SIG-M5 treated with dmso at 0.1 percent for 504 hours (cell line): ENCODE data around the gene TRIM43B.
A peak's percentile ranks its signal among the peaks of the same experiment; 100 is the strongest.
"Not testable (repeated sequence)": the region's sequence is repeated elsewhere in the genome, so short reads cannot be mapped to it uniquely, and the experiment has no call there.

Source experiments
- DNase-seq: peaks from one replicate; lab custom pipeline; 2025; ENCODE audit not compliant: unreplicated experiment; lab: John Stamatoyannopoulos, UW

The TRIM43B gene

DNA sequence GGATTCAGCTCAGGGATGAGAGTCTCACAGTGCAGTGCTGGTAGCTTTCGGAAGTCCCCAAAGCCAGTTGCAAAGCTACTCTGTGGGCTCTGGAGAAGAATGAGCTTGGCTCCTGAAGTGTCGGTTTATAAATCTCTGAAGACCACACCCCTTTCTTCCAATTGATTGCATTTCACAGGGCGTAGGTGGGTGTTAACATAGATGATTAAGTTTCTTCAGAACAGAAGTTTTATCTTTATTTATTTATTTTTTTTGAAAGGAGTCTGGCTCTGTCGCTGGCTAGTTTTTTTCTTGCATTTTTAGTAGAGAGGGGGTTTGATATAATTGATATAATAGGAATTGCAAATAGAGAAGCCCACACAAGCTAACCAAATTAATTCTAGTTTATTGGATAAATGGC lies at the start of gene TRIM43B:
Gene TRIM43B (minus strand): TSS at position 101 of the 400 bp plus-strand sequence. CDS start 2,040 bp downstream, outside the sequence.
- DNase-seq, result not testable (repeated sequence)

DNA sequence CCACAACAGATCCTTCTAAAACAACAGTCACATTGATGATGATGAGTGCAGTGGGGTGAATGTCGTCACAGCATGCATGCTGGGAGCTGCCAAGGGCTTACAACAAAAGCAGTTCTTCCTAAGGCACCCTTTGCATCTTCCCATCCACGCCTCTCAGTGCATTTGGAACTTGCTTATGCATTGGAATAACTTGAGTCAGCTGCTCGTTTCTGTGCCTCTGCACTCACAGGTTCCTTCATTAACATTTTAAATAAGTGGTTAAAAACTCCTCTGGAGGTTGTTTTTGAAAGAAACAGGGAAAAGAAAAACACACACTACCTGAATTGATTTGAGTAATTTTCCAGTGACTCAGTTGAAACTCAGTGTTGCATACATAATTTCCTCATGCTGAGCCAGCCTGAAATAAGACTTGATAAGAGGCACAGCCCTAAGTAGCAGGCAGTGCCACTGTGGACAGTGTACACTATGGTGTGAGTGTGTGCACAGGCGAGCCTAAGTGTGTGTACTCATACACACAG lies 46.8 kb upstream of the TRIM43B start:
- no peak for DNase-seq

DNA sequence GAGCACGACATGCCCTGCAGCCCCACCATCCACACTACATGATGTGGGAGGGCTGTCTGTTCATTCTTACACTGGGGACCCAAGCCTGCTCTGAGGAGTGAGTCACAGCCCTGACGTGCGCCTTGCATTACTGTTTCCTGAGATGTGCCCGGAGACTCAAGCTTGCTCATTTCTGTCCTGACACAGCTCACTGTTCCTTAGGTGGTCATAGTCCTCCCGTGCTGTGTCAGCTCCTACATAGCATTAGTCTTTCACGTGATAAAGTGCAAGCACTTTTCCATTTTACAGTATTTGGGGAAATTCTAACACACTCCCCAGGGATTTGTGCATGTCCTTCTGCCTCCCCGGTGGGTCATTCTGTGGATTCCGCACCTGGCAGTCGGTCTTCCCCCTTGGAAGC lies 46.2 kb upstream of the TRIM43B start:
- no peak for DNase-seq

DNA sequence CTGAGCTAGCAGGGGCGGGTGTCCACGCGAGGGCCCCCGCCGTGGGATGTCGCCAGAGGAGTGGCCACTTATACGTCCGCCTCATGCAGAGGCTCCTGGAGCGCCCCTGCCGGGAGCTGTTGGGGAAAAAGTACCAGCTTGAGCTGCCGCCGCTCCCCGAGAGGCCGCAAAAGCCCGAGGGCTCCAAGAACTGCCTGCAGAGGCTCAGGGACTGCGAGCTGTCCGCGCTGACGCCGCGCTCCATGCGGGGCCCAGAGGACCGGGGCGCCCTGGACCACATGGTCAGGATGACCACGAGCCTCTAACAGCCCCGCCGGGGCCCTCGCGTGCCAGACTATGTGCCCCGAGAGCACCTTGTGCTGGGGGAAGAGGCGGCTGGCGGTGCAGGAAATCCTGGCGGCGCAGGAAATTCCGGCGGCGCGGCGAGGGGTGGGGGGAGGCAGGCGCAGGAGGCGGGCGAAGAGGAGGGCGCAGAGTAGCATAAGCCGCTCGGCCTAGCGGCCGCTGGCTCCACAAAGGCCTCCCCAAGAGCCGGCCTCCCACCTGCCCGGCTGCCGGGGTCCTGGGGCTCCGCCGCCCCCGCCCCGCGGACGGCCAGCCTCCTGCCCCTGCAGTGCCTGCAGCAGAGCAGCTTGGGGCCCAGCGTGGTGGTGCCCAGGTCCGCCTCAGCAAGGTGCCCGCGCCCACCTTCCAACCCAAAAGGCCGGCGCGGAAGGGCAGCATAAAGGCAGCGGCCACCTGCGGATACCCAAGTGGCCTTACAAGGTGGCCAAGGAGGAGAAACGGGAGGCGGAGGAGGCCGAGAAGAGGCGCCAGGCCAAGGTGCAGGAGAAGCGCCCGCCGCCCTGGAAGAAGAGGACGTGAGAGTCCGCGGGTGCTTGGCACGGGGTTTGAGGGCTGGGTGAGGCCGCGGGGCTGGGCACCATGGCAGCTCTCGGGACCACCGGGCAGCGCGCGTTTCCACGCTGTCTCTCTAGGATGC lies 42.1 kb upstream of the TRIM43B start:
- DNase-seq, result no peak

DNA sequence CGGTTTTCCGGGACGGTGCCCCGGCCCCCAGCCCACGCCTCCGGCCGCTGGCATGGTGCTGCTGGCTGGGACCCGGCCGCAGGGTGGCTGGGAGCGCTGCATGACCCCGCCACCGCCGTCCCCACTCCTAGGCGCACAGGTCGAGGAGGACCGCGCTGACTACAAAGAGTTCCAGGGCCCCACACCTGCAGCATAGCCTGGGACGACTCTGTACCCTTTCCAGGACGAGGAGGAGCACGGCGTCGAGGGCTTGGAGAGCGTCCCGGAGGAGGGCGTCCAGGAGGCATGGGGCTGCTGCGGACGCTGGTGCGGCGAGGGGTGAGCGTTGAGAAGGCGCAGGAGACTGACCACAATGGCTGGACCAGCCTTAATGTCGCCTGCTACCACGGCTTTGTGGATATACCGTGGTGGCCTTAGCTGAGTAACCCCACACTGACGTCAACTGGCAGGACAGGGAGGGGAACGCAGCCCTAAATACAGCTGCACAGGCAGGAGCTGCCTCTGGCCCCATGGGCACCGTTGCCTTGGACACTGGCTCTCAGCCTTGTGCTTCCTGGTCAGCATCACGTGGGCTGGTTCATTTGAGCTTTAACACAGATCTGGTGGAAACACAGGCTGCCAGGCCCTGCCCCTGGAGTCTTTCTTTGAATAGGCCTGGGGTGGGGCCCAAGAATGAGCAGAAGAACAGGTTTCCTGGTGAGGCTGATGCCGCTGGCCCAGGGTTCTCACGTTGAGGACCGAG lies 40.9 kb upstream of the TRIM43B start:
- peak; percentile 42 for DNase-seq

DNA sequence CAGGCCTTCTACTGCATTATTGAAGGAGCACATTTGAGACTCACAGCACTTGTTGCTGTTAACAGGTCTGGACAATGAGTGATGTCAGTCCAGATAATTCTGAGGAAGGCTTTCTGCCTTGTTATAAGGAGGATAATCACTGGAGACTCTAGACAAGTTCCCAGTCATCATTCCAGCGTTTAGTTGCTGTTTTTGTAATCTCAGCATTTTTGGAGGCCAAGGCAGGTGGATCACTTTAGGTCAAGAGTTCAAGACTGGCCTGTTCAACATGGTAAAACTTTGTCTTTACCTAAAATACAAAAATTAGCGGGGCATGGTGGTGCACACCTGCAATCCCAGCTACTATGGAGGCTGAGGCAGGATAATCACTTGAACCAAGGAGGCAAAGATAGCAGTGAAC lies 39.6 kb upstream of the TRIM43B start:
- no peak for DNase-seq

DNA sequence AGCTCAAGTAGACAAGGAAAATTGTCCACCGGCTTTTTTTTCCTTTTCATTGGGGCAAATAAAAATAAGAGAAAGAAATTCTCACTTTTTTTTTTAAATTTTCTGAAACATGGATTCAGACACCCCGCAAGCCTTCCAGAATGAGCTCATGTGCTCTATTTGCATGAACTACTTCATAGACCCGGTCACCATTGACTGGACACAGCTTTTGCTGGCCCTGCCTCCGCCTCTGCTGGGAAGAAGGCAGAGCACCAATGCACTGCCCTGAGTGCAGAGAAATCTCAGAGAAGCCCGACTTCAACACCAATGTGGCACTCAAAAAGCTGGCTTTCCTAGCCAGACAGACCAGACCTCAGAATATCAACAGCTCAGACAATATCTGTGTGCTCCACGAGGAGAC lies 30.2 kb upstream of the TRIM43B start:
- no peak for DNase-seq

DNA sequence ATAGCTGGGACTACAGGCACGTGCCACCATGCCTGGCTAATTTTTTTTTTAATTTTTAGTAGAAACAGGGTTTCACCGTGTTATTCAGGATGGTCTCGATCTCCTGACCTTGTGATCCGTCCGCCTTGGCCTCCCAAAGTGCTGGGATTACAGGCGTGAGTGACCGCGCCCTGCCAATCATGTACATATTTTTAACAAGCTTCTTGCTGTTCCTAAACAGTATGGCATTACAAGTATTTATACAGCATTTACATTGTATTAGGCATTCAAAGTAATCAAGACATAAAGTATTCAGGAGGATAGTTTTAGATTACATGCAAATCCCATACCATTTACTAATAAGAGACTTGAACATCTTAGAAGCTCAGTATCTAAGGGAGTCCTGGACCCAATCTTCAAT lies 29.7 kb upstream of the TRIM43B start:
- DNase-seq, result not testable (repeated sequence)

DNA sequence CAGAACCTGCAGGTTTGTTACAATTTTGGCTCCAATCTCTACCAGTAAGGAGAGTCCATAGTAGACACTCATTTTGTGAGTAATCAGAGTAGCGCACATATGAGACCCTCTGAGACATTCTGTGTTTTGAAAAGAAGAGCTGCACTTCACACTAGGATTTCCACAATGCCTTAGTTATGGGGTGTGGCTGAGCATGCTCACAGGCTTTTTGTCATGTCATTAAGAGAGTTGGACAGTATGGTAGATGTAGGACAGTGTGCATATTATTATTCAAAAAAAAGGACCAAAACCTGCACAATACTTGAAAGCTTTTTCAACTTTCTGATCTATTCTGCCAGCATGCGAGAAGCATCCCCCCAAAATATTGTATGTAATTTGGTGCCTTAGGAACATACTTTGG lies 24.9 kb upstream of the TRIM43B start:
- no peak for DNase-seq

DNA sequence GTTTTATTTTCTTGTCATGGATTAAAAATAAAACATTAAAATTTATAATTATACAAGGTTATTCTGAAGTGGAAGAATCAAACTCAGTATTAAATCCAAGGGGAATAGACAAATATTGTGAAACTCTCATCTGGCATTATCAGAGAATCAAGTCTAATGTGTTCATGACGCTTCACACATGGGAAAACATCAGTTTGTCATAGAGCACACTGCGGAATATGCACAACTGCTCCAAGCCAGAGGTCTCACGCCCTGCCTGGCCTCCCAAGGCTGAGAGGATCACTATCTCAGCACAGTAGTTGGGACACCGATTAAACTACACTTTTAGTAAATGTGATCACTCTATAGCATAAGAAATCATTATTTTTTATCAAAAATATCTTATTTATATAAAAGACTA lies 20.7 kb upstream of the TRIM43B start:
- DNase-seq, result no peak

DNA sequence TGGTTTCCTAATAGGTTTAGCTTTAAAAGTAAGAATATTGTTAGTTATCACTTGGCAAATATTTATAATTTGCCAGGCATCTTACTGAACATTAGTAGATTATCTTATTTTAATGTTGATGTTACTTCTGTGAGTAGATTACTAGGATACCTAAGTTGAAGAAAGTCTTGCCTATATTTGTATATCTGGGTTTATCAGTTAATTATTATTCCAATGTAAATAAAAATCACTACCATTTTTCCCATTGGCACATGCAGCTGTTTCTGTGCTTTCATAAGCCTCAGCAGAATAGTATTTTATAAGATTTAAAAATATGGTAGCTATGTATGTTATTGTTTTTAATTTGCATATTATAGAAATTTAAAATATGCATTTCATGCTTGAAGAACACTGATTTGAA lies 16.3 kb upstream of the TRIM43B start:
- DNase-seq, result no peak

DNA sequence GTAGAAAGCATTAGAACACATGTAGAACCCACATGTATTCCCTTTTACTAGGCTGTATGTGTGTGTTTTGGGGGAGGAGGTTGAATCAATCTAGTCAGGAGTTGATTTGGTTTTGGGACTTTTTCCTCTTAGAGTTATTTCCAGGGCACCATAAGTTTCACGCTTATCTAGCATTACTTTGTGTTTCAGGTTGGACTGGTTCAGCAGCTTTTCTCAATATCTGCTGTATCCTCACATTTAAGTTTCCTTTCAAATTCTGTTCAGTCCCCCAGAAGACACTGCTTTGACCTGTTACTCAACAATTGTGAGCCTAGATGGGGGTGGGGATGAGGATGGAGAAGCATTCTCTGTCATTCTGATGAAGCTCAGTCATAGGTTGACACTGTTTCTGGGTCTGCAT lies 7.5 kb upstream of the TRIM43B start:
- not testable (repeated sequence) for DNase-seq

DNA sequence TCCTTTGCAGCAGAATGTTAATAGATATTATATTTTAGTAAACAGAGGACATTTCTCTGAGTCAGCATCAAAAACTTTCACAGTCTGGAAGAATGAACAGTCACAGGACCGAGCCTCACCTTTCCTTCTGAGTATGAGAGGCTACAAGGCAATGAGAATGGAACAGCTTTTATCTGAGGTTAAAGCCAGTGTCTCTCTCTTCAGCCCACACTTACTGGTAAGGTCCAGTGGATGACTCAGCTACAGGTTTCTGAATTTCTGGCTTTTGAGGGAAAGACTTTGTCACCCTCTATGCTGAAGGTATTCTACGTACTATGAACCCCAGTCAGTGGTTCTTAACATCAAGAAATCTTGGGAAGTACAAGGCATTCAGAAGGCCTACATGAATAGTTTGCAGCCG lies 9.5 kb downstream of the TRIM43B start:
- DNase-seq, result not testable (repeated sequence)

DNA sequence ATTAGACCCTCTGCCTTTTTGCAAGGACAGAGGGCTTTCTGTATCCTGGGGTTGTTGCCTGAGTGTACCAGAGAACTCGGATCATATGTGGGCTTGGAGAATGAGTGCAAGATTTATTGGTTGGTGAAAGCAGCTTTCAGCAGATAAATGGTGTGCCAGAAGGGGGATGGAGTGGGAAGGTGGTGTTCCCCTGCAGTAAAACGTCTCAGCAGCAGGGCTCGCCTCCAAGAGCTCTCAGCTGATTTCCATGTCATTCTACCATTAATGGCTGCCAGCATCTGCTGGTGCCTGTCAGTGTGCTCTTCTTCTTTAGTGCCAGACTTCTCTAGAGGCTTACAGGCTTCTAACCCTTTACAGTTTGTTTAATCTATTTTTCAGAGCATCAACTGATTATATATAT lies 16.6 kb downstream of the TRIM43B start:
- not testable (repeated sequence) for DNase-seq

DNA sequence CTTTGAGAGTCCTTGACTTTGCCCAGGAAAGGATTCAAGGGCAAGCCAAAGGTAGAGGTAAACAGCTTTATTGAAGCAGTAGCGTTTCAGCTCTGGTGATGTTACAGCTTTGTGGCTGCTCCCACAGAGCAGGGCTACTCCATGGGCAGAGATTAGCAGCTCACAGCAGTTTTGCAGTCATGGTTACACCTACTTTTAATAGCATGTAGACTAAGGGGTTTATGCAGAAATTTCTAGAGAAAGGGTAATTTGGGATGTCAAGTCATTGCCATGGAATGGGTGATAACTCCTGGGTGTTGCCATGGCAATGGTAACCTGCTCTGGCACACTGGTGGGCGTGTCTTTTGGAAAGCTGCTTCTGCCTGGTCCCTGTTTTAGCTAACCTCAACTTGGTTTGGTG lies 18.0 kb downstream of the TRIM43B start:
- not testable (repeated sequence) for DNase-seq

DNA sequence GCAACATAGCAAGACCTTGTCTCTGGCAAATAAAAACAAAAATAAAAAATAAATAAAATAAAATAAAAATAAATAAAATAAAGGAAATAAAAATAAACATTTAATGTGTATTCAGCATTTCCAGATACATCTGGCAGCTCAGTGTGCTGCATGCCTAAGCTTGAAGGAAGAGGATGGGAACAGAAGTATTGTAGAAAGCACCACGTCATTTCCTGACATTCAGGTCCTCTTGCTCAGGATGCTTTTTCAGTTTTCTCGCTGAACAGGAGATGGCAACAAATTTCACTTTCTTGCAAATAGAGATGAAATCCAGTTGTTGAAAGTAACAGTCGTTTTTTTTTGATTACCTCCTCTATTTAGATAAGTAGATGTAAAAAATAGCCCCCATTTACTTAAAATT lies 21.3 kb downstream of the TRIM43B start:
- not testable (repeated sequence) for DNase-seq

DNA sequence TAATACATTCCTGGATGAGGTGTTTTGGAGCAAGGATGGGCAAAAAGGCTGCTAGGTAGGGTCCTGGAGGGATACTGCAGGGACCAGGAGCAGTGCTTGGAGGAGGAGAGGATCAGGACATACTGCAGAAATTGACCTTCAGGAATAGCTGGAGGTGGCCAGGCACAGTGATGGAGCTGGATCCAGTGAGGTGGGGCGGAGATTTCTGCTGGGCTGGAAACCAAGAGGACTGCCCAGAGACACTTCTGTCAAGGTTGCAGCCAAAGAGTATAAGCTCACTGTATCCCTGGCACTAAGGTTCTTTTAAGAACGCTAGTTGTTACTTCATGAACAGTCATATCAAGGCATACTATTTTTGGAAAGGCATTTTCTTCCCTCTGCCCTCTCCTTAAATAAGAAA lies 39.2 kb downstream of the TRIM43B start:
- DNase-seq, result not testable (repeated sequence)

DNA sequence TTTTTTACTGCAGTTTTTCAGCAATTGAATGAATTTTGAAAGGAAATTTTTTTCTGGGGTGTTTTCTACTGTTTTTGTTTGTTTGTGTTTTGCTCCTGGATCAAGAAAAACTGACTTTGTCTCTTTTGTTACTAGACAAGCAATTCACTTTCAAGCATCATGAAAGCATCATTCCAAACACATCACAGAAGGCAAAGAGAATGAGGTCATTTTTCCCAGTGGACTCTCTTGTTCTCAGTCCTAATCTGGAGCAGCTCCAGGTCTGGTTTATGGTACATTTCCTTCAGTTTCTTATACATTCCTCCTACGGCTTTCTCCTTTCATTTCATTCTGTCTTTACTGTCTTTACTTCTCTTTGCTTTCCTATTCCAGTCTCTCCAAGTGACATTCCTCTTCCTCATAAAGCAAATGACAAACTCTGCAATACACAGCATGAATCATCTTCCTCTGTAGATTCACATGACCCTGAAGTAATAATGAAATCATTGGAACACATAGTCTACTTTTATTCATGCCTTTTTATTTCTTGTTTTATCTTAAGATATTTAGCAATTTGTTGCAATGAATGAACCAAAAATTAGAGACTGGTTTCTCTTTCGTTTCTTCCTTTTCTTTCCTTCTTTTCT lies 42.0 kb downstream of the TRIM43B start:
- not testable (repeated sequence) for DNase-seq

DNA sequence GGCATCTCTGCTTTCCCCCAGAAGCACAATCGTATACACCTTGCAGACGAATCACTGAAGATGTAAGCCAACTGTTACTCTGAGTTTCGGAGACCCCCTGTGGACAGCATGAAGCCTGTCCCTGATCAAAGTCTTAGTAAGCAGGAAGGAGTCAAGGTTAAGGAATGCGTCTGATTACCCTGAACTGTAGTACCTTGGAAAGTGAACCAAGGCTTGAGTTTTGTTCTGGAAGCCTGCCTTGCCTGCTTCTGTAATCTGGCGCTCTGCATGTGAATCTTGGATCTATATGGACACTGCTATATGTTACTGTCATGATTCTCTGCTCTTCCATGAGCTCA lies 48.7 kb downstream of the TRIM43B start:
- not testable (repeated sequence) for DNase-seq

DNA sequence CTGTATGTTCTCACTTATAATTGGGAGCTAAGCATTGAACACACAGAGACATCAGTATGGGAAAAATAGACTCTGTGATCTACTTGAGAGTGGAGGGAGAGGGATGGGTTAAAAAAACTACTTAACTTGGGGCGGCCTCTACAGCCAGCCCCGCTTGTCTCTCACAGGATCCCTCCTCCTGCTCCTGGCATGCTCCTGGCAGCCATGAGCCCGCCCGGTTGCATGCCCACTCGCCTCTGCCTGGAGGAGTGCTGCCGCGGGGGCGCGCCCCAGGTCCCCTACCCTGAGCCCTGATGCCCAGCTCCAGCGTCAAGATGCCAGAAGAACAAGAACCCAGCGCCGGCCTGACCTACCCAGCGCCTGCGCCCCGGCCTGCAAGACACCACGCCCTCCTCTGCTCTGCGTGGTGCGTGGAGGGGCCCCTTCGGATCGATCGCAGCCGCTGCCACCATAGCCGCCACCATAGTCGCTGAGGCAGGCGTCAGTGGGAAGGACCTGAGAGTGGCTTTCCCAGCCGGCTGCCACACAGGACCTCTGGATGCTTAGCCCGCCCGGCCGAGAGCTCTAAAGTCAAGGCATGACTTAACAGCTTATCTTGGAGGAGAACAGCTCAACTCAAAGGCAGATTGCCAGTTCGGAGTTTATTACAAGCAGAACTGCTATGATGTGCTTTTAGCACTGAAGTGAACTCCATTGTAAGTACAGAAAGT lies 49.2 kb downstream of the TRIM43B start:
- not testable (repeated sequence) for DNase-seq
